ENCODE results near the gene SMYD3. TPM values are rescaled to one million over a fixed set of nuclear protein-coding genes. Genes with fewer than 3 reads are reported as not detected.

Gene SMYD3
- total RNA-seq, 4 donors from 2014 or later, result 8.4 to 25.7 (median 14.4) TPM

- TF ChIP-seq POLR2A (IDR thresholded peaks at IDR 0.05) (no peak), CTCF (IDR thresholded peaks at IDR 0.05) (no peak)
- intact Hi-C loops (cut with DNase I; ENCODE audit: low total_unique reads), result no loop called here
- no peak overlapping the region for H3K4me3 ChIP-seq (ENCODE audit: low read depth, poor library complexity, severe bottlenecking)
- no peak for DNase-seq (ENCODE audit: low spot score in 2 of 2)
- WGBS, 2 donors, result 66 to 72% methylated on average over 10 of the region's 10 CpGs
Observed at GRCh38 chr1:245807306-245807705, 699.8 kb downstream of the SMYD3 start.

GRCh38 chr1:245805532-245805931, 701.5 kb downstream of the SMYD3 start:
- intact Hi-C loops (cut with DNase I; ENCODE audit: low total_unique reads), result no loop called here
- DNase-seq (ENCODE audit: low spot score in 2 of 2), result no peak
- no peak overlapping the region for H3K4me3 ChIP-seq (ENCODE audit: low read depth, poor library complexity, severe bottlenecking)
- whole genome bisulfite sequencing, 2 donors, result 0% methylated on average over 1 of the region's 1 CpG
- no peak for TF ChIP-seq POLR2A (IDR thresholded peaks at IDR 0.05)
- no peak for TF ChIP-seq CTCF (IDR thresholded peaks at IDR 0.05)

- 86 to 94% methylated on average over 4 of the region's 4 CpGs for WGBS, 2 donors
- no peak for DNase-seq (ENCODE audit: low spot score in 2 of 2)
- intact Hi-C loops (cut with DNase I; ENCODE audit: low total_unique reads), result no loop called here
- TF ChIP-seq CTCF (IDR thresholded peaks at IDR 0.05) (no peak), POLR2A (IDR thresholded peaks at IDR 0.05) (no peak)
- H3K4me3 ChIP-seq (ENCODE audit: low read depth, poor library complexity, severe bottlenecking), result no peak overlapping the region
Observed at GRCh38 chr1:245804696-245805095, 702.4 kb downstream of the SMYD3 start.

GRCh38 chr1:245803666-245804037, 703.4 kb downstream of the SMYD3 start:
- H3K4me3 ChIP-seq (ENCODE audit: low read depth, poor library complexity, severe bottlenecking), result no peak overlapping the region
- no peak for DNase-seq (ENCODE audit: low spot score in 2 of 2)
- intact Hi-C loops (cut with DNase I; ENCODE audit: low total_unique reads), result no loop called here
- WGBS, 2 donors, result 91 to 93% methylated on average over 5 of the region's 5 CpGs
- TF ChIP-seq CTCF (IDR thresholded peaks at IDR 0.05) (no peak), POLR2A (IDR thresholded peaks at IDR 0.05) (no peak)

- DNase-seq (ENCODE audit: low spot score in 2 of 2), result no peak
- intact Hi-C loops (cut with DNase I; ENCODE audit: low total_unique reads), result no loop called here
- WGBS, 2 donors, result 95% methylated on average over 9 of the region's 9 CpGs
Observed at GRCh38 chr1:245802941-245803665, 704.0 kb downstream of the SMYD3 start.

More at GRCh38 chr1:245802941-245803665, 704.0 kb downstream of the SMYD3 start:
- TF ChIP-seq CTCF (IDR thresholded peaks at IDR 0.05) (no peak), POLR2A (IDR thresholded peaks at IDR 0.05) (no peak)
- H3K4me3 ChIP-seq (ENCODE audit: low read depth, poor library complexity, severe bottlenecking), result no peak overlapping the region
